GM19351 (cell line): ENCODE measurements around the gene TPCN2.

ENCODE experiments used
- ATAC-seq: cut with Tn5 transposase; IDR thresholded peaks from one replicate; pipeline ENCODE4 v1.9.1; 2021; ENCODE audit warnings: mild to moderate bottlenecking, moderate library complexity; ENCODE audit not compliant: unreplicated experiment

Gene TPCN2

GRCh38 chr11:69035946-69036340 lies 12.8 kb upstream of the TPCN2 start:
- ATAC-seq: no peak

DNA sequence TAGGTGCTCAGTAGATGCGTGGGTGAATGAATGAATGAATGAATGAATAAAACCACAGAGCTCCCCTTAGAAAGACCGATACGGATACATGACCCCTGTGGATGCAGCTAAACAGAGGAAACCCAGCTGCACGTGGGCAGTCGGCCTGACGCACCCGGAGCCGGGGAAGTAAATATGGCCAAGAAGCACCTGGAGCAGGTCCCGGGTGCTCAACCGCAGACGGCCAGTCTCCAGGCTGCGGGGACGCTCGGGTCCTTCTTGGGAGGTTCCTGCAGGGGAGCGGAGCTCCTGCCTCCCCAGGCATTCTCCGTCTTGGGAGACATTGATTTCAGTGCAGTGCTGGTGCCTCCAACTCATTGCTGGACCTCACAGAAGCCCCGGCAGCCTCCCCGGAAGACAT lies 11.7 kb upstream of the TPCN2 start:
- no peak for ATAC-seq

GRCh38 chr11:69037544-69037943 lies 11.2 kb upstream of the TPCN2 start:
- ATAC-seq: no peak

- ATAC-seq: no peak
Measured at GRCh38 chr11:69039501-69039900, 9.2 kb upstream of the TPCN2 start.

DNA sequence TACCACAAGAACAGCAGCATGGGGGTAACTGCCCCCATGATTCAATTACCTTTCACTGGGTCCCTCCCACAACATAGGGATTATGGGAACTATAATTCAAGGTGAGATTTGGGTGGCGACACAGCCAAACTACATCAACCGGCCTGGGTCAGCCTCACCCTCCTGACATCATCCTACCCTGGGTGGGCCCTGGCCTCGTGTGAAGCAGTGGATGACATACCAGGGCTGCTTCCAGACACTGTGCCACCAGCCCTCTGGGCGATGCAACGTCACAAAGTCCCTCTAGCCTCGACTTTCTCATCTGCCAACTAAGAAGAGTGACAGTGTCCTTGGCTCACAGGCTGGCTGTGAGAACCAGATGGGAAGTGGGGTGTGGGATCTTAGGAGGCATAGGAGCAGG lies 8.7 kb upstream of the TPCN2 start:
- ATAC-seq: no peak

DNA sequence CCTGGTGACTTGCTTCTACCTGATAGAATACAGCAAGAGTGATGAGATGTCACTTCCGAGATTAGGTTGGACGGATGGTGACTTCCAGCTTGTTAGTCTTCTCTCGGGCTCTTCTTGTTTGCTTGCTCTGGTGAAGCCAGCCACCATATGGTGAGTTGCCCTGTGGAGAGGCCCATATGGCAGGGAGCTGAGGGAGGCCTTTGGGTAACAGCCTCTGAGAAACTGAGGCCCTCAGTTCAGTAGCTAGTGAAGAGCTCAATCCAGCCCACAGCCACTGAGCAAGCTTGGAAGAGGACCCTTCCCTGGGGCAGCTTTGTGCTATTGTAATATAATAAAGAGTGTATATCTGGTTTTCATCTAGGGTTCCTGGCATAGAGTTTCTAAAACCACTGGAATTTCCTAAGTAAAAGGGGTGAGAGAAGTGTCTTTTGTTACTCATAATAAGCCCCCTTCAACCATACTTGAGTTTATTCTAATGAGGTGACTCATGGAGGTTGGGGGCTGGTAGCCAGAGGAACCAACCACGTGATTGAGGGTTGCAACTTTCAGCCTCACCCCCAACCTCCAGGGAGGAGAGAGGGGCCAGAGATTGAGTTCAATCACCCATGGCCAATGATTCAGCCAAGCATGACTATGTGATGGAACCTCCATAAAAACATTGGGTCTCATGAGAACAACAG lies 8.0 kb upstream of the TPCN2 start:
- ATAC-seq: no peak

DNA sequence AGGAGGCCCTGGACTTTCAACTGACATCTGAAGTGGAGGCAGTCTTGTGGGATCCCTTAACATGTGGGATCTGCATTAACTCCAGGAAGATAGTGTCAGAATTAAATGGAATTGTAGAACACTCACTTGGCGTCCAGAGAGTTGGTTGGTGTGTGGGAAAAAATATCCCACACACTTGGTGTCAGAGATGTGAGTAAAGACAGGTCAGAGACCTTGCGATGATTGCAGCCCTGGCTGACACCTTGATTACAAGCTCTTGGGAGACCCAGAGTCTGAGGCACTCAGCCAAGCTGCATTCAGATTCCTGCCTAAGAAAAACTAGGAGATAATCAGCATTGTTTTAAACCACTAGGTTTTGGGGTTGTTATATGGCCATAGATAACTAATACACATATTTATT lies 7.2 kb upstream of the TPCN2 start:
- ATAC-seq: no peak

GRCh38 chr11:69044111-69045013 lies 4.4 kb upstream of the TPCN2 start:
- ATAC-seq: no peak

- no peak for ATAC-seq
Measured at GRCh38 chr11:69048031-69048693, 570 bp upstream of the TPCN2 start.

DNA sequence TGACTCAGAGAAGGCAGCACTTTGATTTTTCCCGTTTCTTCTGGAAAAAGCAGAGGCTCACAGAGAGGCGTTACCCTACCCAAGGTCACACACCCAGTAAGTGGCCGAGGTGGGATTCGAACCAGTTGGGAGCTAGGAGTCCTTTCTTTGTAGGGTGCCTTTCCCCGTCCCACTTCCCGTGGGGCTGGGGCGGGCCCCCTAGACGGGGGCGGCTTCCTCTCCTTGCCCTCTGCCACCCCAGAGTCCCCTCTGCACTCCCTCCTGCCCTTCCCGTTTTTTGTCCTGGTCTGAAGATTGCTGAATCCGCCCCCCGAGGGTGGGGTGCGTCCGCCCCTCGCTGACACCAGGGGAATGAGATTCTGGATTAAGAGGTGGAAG lies 747 bp downstream of the TPCN2 start:
- ATAC-seq: no peak

GRCh38 chr11:69050592-69051380 lies 2.1 kb downstream of the TPCN2 start:
- ATAC-seq: no peak

- no peak for ATAC-seq
Measured at GRCh38 chr11:69051381-69052342, 2.9 kb downstream of the TPCN2 start.

DNA sequence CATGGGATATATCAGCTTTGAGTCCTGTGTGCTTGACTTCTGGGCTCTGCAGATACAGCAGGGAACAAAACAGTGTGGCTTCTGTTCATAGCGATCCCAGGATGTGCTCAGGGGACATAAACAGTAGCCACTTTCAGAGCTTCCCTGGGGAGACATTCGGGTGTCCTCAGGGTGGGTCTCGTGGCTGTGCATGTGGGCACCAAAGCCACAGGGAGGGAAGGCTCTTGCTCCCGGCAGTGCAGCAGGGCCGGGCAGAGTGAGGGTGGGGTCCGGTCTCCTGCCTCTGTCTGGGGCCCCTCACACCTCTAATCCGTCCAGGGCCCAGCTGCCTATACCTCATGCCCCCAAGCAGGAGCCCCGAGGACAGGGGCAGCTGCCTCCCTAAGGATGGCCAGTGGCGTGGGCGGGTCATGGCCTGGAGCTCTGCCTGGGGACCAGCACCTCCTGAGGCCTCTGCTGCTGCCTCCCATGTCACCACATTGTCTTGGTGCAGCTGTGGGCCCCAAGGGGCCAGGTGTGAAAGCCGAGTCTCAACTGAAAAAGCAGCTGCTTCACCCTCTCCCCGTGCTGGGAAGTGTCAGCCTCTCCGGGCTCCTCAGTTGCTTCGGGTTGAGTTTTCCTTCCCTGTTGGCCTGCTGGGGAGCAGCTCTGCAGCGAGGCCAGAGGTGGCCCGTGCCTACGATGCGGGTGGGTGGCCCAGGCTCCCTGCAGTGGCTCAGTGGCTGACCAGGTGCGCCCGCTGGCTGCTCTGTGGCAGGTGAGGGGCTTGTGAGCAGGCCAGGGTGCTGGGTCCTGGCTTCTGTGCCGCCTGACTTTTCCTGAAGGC lies 3.8 kb downstream of the TPCN2 start:
- no peak for ATAC-seq

GRCh38 chr11:69053169-69053477 lies 4.4 kb downstream of the TPCN2 start:
- no peak for ATAC-seq

GRCh38 chr11:69053546-69054396 lies 5.0 kb downstream of the TPCN2 start:
- no peak for ATAC-seq

DNA sequence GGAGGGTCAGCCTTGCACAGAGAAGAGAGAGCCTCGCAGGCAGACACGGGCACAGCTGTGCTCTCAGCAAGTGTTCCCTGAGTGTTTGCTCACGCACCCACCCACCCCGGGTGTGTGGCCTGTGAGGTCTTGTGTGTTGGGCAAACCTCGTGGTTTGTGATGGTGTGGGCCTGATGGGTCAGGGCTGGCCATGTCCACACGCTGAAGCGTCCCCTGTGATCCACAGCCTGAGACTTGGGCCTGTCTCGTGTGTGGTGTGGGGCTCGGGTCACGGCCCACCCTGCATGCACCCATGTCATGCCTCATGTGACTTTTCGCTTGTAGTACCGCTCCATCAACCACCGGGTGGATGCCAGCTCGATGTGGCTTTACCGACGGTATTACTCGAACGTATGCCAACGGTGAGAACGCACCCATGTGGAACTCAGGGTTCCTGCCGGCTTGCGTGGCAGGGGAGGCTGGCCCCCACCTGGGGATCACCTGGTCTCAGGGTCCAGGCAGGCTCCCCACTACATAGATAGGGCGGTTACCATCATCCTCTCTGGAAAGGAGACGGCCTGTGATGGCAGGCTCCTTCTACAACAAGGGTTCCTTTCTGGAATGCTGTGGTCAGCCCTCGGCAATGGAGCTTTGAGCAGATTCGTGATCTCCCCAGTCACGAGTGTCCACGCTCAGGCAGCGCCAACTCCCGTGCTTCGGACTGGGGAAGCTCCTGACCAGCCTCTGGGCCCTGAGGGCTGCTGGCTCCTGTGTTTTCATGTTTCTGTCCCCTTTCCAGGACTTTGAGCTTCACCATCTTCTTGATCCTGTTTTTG lies 5.9 kb downstream of the TPCN2 start:
- no peak for ATAC-seq

GRCh38 chr11:69055212-69055586 lies 6.5 kb downstream of the TPCN2 start:
- ATAC-seq: no peak
